IgD-negative memory B cell (primary cell): ENCODE measurements around the gene FSHR. TPM values are rescaled to one million over a fixed set of nuclear protein-coding genes. Genes with fewer than 3 reads are reported as not detected.

ENCODE experiments used
- H3K27ac Mint-ChIP-seq, 3 donors: one replicate each; pipeline ENCODE4 v1.8.0; 2020 to 2022; ENCODE audit warnings: mild to moderate bottlenecking in 3 of 3, mixed read lengths in 3 of 3, moderate library complexity in 1 of 3
- H3K27me3 Mint-ChIP-seq: one replicate; pipeline ENCODE4 v1.8.0; 2021; ENCODE audit warnings: mixed read lengths
- H3K36me3 Mint-ChIP-seq: one replicate; pipeline ENCODE4 v1.8.0; 2020; ENCODE audit warnings: mild to moderate bottlenecking, mixed read lengths
- H3K4me1 Mint-ChIP-seq, 3 donors: one replicate each; pipeline ENCODE4 v1.8.0; 2020 to 2022; ENCODE audit warnings: mixed read lengths in 3 of 3, mild to moderate bottlenecking in 1 of 3
- H3K4me3 Mint-ChIP-seq, 4 donors: one replicate each; pipeline ENCODE4 v1.8.0; 2020 to 2022; ENCODE audit warnings: mild to moderate bottlenecking in 4 of 4, mixed read lengths in 4 of 4, moderate library complexity in 3 of 4
- H3K9me3 Mint-ChIP-seq, 3 donors: one replicate each; pipeline ENCODE4 v1.8.0; 2020 to 2021; ENCODE audit warnings: mixed read lengths in 3 of 3, mild to moderate bottlenecking in 1 of 3
- polyA plus RNA-seq: library from polyadenylated mRNA; unstranded; fragments of 300-500 nt; fragmentation: Illumina TruSeq; gene quantifications from one replicate; pipeline ENCODE4 v1.2.3, GENCODE V29; 2021

Gene FSHR
- polyA plus RNA-seq, 1 donor from 2014 or later = not detected

GRCh38 chr2:48941908-48942307 is 212.4 kb downstream of the FSHR start:
- no peaks in the 10 kb centered on the region for H3K9me3 Mint-ChIP-seq
- H3K27me3 Mint-ChIP-seq = peaks cover 2% of the 10 kb centered on the region
- H3K27ac Mint-ChIP-seq = no peak overlapping the region
- H3K4me3 Mint-ChIP-seq = no peak overlapping the region
- H3K4me1 Mint-ChIP-seq = peaks cover 0 to 5% (median 0%) of the 10 kb centered on the region in 3 donors
- H3K36me3 Mint-ChIP-seq = no peaks in the 10 kb centered on the region

DNA sequence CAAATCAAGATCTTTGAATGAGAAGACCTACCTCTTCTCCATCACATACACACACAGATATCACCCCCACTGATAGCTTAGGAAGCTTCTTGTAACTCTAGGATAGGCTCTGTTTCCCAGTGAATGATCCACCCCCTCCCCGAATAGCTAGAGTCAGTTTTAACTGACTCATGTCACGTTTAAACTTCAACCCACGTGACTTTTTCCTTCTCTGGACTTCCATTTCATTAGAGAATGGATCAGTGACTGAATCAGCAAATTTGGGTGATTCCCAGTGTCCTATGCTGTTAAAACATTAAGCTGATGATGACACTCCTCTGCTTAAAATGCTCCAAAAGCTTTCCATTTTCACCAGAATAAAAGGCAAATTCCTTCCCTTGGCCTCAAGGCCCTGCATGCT is 212.9 kb downstream of the FSHR start:
- Mint-ChIP-seq H3K27me3 (peaks cover 2% of the 10 kb centered on the region), H3K4me1 (peaks cover 0 to under 1% (median 0%) of the 10 kb centered on the region in 3 donors)

GRCh38 chr2:48940606-48941005 is 213.7 kb downstream of the FSHR start:
- Mint-ChIP-seq H3K27ac (no peak overlapping the region), H3K9me3 (no peaks in the 10 kb centered on the region), H3K27me3 (peaks cover 2% of the 10 kb centered on the region), H3K4me1 (no peaks in the 10 kb centered on the region), H3K4me3 (no peak overlapping the region), H3K36me3 (no peaks in the 10 kb centered on the region)

More for the DNA sequence above, 212.9 kb downstream of the FSHR start:
- Mint-ChIP-seq H3K27ac (no peak overlapping the region), H3K9me3 (no peaks in the 10 kb centered on the region), H3K4me3 (no peak overlapping the region), H3K36me3 (no peaks in the 10 kb centered on the region)

GRCh38 chr2:48939232-48939631 is 215.1 kb downstream of the FSHR start:
- no peaks in the 10 kb centered on the region for H3K4me1 Mint-ChIP-seq
- no peak overlapping the region for H3K27ac Mint-ChIP-seq
- H3K27me3 Mint-ChIP-seq = peaks cover 2% of the 10 kb centered on the region
- no peak overlapping the region for H3K4me3 Mint-ChIP-seq
- peaks cover 0 to 3% (median 0%) of the 10 kb centered on the region in 3 donors for H3K9me3 Mint-ChIP-seq
- no peaks in the 10 kb centered on the region for H3K36me3 Mint-ChIP-seq

DNA sequence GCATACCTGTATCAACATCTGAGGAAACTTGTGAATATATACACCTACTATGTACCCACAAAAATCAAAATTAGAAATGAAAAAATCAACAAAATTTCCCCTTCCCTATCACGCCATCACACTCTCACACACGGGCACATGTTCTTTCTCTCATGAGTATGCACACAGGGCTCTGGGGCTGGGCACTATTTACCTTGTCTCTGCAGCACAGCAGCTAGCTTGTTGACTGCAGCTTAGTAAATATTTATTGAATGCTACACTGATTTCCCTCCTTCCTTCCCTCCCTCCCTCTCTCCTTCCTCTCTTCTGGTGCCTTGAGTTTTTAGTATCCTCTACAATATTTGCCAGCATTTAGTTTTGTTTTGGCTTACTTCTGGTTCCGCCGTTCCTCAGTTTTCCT is 216.1 kb downstream of the FSHR start:
- no peak overlapping the region for H3K4me3 Mint-ChIP-seq
- H3K36me3 Mint-ChIP-seq = no peaks in the 10 kb centered on the region
- peaks cover 0 to 4% (median 0%) of the 10 kb centered on the region in 3 donors for H3K9me3 Mint-ChIP-seq
- H3K4me1 Mint-ChIP-seq = no peaks in the 10 kb centered on the region
- no peak overlapping the region for H3K27ac Mint-ChIP-seq
- peaks cover 2% of the 10 kb centered on the region for H3K27me3 Mint-ChIP-seq

DNA sequence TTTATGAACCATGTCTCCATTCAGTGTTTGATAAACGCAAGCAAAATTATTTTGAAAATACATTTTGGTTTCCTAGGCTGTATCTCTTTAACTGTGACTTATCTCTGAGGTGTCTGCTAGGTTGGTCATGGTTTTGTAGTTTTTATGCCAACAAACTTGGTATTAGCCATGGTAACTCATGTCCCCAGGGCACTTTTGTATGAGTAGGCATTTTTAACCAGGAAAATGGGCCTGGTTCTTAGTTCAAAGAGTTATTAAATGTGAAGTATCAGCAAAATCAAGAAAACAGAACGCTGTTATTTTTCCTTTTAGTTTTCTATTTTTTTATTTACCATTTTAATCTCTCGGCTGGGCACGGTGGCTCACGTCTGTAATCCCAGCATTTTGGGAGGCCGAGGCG is 219.5 kb downstream of the FSHR start:
- H3K4me3 Mint-ChIP-seq = no peak overlapping the region
- no peaks in the 10 kb centered on the region for H3K36me3 Mint-ChIP-seq
- peaks cover 2% of the 10 kb centered on the region for H3K27me3 Mint-ChIP-seq
- H3K4me1 Mint-ChIP-seq = no peaks in the 10 kb centered on the region
- peaks cover 0 to 4% (median 0%) of the 10 kb centered on the region in 3 donors for H3K9me3 Mint-ChIP-seq
- no peak overlapping the region for H3K27ac Mint-ChIP-seq

DNA sequence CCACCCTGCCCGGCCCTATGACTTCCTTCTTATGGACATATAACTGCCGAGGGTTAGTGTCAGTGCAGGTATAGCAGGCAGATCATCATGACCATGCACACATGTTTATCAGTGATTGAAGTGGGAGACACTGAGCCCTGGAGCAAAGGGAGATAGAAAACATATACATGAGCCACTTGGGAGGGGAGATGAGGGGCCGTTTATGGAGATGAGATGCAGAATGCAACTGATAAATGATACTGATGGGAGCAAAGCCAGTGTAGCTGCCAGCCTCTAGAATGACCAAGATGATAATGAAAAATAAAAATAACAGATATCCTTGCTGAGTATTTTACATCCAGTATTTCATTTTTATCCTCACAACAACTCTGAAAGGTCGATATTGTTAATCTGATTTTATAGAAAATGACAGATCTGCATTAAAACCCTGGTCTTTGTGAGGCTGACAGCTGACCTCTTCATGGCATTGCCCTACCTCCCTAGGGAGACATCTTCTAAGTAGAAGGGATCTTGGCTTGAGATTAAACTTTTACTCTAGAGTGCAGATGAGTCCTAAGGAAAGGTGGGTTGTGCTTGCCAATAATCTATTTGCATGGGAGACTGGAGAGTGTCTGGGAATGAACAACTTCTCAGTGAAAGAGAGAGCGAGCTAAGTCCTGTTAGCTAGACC is 220.4 kb downstream of the FSHR start:
- peaks cover 2% of the 10 kb centered on the region for H3K27me3 Mint-ChIP-seq
- no peaks in the 10 kb centered on the region for H3K36me3 Mint-ChIP-seq
- H3K4me1 Mint-ChIP-seq = no peaks in the 10 kb centered on the region
- no peak overlapping the region for H3K4me3 Mint-ChIP-seq
- peaks cover 0 to 4% (median 0%) of the 10 kb centered on the region in 3 donors for H3K9me3 Mint-ChIP-seq
- no peak overlapping the region for H3K27ac Mint-ChIP-seq

DNA sequence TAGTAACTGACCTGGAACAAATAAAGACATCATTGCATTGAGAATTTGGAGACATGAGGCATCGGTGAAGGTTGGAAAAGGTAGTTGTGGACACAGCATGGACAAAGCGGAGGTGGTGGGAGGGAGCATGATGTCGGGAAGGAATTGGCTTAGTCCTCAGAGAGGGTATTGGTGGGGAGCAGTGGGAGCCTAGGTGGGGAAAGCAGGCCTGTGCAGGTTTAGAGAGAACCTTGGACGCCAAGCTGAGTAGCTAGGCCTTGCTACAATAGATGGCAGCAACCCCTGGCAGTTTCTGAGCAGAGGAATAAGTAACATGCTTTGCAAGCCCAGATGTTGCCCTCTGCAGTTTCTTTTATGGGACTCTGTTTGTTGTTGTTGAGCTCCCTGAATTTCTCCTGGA is 221.6 kb downstream of the FSHR start:
- H3K4me3 Mint-ChIP-seq = no peak overlapping the region
- H3K4me1 Mint-ChIP-seq = no peaks in the 10 kb centered on the region
- no peak overlapping the region for H3K27ac Mint-ChIP-seq
- no peaks in the 10 kb centered on the region for H3K36me3 Mint-ChIP-seq
- H3K9me3 Mint-ChIP-seq = peaks cover 0 to 4% (median 0%) of the 10 kb centered on the region in 3 donors
- no peaks in the 10 kb centered on the region for H3K27me3 Mint-ChIP-seq

GRCh38 chr2:48929571-48930301 is 224.6 kb downstream of the FSHR start:
- Mint-ChIP-seq H3K4me3 (no peak overlapping the region), H3K27ac (no peak overlapping the region), H3K36me3 (no peaks in the 10 kb centered on the region), H3K9me3 (peaks cover 1 to 9% (median 2%) of the 10 kb centered on the region in 3 donors), H3K27me3 (no peaks in the 10 kb centered on the region), H3K4me1 (no peaks in the 10 kb centered on the region)

- peaks cover 2 to 6% (median 6%) of the 10 kb centered on the region in 3 donors for H3K9me3 Mint-ChIP-seq
- H3K4me3 Mint-ChIP-seq = no peak overlapping the region
Observed at GRCh38 chr2:48927355-48927754, 227.0 kb downstream of the FSHR start.

DNA sequence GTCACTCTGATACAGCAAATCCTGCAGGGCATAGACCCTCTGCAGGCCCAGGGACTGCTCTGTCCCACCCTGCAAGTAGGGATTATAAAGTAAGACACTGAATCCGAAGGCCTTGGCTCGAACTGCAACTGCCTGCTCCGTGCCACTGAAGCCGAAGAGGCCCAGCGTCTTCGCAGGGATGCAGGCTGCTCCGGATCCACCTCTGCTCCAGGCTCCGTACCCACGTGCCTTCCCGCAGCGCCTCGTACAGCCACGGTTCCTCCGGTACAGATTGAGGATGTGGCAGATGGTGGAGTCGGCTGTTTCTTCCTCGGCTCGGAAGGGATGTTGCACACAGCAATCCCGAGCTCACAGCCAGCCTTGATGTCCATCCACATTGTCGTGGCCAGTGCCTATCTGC is 238.4 kb downstream of the FSHR start:
- H3K27ac Mint-ChIP-seq = no peak overlapping the region
- peaks cover 2 to 4% (median 3%) of the 10 kb centered on the region in 3 donors for H3K9me3 Mint-ChIP-seq
- no peaks in the 10 kb centered on the region for H3K4me1 Mint-ChIP-seq
- H3K27me3 Mint-ChIP-seq = peaks cover 4% of the 10 kb centered on the region
- no peak overlapping the region for H3K4me3 Mint-ChIP-seq
- H3K36me3 Mint-ChIP-seq = no peaks in the 10 kb centered on the region

More at GRCh38 chr2:48927355-48927754, 227.0 kb downstream of the FSHR start:
- H3K4me1 Mint-ChIP-seq = no peaks in the 10 kb centered on the region
- no peak overlapping the region for H3K27ac Mint-ChIP-seq
- no peaks in the 10 kb centered on the region for H3K36me3 Mint-ChIP-seq
- no peaks in the 10 kb centered on the region for H3K27me3 Mint-ChIP-seq

- H3K36me3 Mint-ChIP-seq = no peaks in the 10 kb centered on the region
- H3K27ac Mint-ChIP-seq = no peak overlapping the region
- no peak overlapping the region for H3K4me3 Mint-ChIP-seq
- H3K9me3 Mint-ChIP-seq = peaks cover 1 to 3% (median 2%) of the 10 kb centered on the region in 3 donors
- H3K27me3 Mint-ChIP-seq = peaks cover 4% of the 10 kb centered on the region
- H3K4me1 Mint-ChIP-seq = no peaks in the 10 kb centered on the region
Observed at GRCh38 chr2:48915227-48915626, 239.1 kb downstream of the FSHR start.

DNA sequence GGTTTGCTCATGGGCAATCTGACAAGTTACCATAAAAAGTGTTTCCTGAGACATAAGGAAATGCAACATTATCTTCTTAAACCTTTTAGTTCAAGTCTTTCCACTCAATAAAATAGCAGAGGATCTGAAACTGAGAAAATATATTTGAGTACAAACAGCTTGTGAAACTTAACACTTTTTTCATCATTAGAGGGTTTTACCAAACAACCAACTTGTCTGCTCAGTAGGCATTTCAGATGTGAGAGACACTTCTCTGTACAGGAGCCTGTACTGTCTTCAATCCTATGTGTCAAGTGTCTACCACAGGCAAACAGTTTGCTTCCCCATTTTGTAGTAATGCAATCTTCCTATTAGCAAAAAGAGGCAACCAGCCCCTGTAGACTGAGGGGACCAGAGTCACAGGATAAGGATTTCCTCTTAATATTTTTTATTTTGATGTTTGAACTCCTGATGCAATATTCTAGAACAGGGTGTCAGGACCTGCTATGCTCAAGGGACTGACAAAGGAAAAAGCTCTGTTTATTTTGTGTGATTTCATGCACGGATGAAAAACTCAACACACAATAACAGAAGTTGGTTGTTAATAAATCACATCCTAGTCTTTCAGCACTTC is 239.7 kb downstream of the FSHR start:
- Mint-ChIP-seq H3K36me3 (no peaks in the 10 kb centered on the region), H3K4me1 (no peaks in the 10 kb centered on the region), H3K9me3 (peaks cover 0 to 2% (median 1%) of the 10 kb centered on the region in 3 donors), H3K4me3 (no peak overlapping the region), H3K27me3 (peaks cover 3% of the 10 kb centered on the region), H3K27ac (no peak overlapping the region)
